Dermis microvascular lymphatic vessel endothelial cell (primary cell): Measurements from ENCODE around the gene MYADML2. TPM values are rescaled to one million over a fixed set of nuclear protein-coding genes. Genes with fewer than 3 reads are reported as not detected.
A peak's percentile ranks its signal among the peaks of the same experiment; 100 is the strongest.

ENCODE experiments used
- DNase-seq, 2 donors: peaks; one replicate each; pipeline versions ENCODE4 v3.0.0 to v3.0.0-alpha.2; 2010; ENCODE audit warnings: low read depth in 2 of 2
- total RNA-seq: library from RNA; depleted of rRNA; stranded (reverse); fragments of >200 nt; gene quantifications from 2 replicates; pipeline ENCODE4 v1.2.1, GENCODE V29; 2014

The MYADML2 gene
- total RNA-seq, 1 donor from 2014 or later, result not detected

DNA sequence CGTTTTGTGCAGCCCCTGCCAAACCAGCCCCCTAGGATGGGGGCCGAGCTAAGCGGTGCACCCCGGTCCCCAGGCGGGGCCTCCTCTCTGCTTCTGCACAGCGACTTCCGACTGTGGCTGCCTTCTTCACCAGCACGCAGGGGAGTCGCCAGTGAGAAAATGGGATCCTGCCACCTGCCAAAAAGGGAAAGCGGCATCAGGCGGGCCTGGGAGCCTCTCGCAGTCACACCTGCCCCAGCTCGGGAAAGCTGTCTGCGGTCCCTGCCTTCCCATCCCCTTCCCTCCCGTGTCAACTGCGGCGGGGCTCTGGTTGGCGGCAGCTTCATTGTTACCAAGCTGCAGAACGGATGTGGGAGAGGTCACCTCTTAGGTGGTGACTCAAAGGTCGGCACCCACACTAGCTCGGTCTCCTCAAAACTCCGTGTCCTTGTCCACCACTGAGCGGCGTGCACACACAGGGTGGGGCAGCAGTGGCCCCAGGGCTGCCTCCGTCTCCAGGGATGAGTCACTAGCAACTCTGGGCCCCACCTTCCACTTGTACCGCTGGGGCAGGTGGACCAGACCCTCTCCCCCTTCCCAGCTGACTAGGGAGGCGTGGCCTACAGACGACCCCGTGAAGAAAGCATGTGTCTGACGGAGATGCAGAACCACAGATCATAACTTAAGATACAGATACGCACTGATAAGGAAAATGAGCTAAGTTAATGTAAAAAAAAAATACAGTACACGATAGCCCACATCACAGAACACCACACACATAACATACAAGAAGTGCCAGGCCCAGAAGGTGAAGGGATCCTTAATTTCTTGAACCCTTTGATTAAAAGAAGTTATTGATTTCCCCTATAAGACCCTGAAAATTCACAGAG, 34.4 kb downstream of the MYADML2 start:
- no peak for DNase-seq

GRCh38 chr17:81911969-81912368, 35.1 kb downstream of the MYADML2 start:
- DNase-seq, result no peak

DNA sequence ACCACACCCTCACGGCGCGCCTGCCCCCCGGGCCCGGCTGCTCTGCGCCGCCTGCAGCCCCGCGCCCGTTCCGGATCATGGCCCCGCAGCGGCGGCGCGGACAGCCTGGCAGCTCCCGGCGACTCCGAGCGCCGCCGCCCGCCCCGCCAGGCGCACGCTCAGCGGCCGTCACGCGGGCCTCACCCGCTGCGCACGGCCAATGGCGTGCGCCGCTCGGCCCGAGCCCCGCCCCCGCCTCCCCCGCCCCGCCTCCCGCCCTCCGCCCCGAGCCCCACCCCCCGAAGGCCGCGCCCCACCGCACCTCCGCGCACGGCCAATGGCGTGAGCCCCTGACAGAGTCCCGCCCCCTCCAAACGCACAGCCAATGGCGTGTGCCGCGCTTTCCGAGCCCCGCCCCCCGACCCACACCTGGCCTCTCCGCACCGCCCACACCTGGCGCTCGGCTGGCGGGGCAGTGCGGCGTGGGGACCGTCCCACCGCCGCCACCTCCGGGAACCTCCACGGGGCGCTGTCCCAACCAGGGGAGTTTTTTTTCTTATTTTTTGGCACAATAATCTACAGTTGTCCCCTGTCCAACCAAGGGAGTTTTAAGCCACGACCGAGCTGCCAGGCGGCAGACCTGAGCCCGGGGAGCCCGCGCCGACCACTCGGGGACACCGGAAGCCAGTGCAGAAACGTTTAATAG, 35.6 kb downstream of the MYADML2 start, which contains the start of gene PCYT2:
Gene PCYT2 (minus strand): TSS at position 123 of the 685 bp plus-strand sequence. CDS start 44 bp downstream, at position 79.
- peak; percentile 76 to 87 for DNase-seq

- peak in 1 of 2 donors; percentile 31 for DNase-seq
Measured at GRCh38 chr17:81910840-81911276, 36.2 kb downstream of the MYADML2 start.

GRCh38 chr17:81909966-81910839, 36.8 kb downstream of the MYADML2 start:
- peak in 1 of 2 donors; percentile 33 for DNase-seq

GRCh38 chr17:81909231-81909630, 37.8 kb downstream of the MYADML2 start:
- DNase-seq, result no peak

DNA sequence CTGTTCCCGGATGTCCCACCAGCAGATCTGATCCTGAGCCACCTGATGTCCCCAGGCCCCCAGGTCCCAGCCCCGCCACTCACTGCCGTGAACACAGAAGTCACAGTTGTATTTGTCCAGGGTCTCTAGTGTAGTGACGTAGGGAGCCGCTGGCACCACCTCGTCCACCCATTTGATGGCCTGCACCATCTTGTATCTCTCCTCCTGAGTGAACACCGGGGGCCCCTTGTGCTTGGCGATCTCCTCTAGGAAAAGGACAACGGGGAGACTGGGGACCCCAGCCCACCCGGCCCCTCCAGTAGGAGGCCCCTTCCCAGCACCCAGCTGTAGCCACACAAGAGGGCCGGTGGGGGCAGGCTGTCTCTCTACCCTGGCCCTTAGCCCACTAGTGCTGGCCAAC, 38.2 kb downstream of the MYADML2 start:
- no peak for DNase-seq

GRCh38 chr17:81907219-81908145, 39.6 kb downstream of the MYADML2 start:
- no peak for DNase-seq

DNA sequence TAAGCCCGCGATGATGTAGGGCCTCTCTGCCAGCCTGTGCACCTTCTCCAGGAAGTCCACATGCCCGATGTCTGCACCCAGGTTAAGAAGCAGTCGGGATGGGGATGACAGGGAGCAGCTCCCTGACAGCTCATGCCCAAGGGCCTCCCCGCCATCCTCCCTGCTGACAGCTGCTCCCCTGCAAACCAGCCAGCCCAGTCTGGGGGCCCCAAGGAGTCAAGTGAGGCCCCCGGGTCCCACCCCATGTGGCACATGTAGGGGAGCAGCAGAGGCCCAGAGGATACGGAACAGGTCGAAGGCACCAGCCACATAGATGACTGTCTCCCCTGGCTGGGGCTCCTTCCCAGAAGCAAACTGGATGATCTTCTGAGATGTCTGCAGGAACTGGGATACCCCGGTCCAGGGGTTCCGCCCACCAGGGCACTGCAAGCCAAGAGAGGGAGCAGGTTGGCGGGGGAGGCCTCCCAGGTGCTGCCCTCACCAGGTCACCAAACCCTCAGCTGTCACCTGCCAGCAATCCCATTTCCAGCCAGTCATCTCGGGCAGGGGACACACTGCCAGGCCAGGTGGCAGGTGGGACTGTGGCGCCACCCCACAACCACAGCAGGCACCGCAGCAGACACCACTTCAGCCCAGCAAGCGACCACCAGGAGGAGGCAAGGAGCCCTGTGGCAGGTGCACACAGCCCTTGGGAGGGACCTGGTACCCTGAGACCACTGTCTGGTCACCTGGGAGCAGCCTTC, 40.4 kb downstream of the MYADML2 start:
- DNase-seq, result no peak

GRCh38 chr17:81905993-81906392, 41.0 kb downstream of the MYADML2 start:
- DNase-seq, result no peak

GRCh38 chr17:81905424-81905875, 41.6 kb downstream of the MYADML2 start:
- DNase-seq, result no peak

DNA sequence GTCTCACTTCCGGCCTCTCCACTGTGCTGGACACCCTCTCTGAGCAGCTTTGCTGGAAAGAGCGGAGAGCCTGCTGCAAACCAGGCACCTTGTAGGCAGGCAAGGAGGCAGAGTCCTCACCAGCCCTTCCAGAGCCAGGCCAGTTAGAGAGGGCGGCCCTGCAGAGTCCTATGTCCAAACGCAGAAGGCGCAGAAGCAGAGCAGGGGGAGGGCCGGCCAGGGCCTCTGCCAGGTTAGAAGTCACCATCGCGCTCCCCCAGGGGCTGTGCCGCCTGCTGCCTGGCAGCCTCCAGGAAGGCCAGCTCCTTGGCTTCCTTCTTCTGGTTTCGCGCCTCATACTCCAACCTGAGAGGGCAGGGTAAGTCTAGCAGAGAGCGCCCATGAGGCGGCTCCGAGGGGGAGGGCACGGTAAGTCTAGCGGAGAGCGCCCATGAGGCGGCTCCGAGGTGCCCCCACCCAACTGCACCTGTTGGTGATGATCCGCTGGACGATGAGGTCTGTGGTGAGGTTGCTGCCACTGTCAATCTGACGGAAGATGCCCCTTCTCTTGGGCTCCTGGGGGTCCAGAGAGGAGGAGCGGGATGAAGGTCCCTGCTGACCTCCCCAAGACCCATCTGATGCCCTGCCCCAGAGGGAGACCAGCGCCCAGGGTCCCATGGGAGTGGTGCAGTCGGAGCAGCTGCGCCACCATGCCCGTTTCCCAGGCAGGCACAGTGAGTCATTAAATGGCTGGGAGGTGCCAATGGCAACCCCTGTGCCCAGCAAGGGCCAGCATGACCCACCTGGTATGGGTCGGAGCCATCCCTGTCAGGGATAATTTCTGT, 42.2 kb downstream of the MYADML2 start:
- DNase-seq, result no peak

DNA sequence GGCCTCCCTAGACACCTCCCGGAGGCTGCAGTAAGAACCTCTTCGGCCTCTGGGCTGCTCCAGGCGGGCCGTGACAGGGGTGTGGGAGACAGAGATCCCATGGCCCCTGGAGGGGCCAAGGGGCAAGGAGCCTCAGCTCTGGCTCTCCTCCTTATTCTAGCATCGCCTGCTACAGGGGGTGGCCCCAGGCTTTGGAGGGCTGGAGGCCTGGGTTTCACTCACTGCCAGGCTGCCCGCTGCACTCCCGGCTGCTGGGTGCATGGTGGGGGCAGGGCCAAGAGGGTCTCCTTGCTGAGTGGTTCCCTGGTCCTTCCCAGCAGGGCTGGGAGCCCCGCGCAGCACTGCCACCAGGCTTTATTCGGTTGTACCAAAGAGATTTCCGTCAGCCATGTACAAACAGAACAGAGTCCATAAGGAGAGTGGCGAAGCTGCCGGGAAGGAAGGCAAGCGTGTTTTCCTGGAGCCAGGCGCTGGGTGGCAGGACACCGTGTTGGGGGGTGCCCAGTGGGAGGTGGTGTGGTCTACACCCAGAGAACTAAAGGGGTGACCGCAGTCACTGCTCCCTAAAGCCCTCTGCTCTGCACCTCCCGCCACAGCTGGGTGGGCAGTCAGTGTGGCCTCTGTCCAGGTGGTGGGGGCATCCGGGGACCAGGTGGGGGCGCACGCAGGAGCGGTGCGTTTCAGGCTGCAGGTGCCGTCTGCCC, 43.0 kb downstream of the MYADML2 start:
- DNase-seq, result no peak

DNA sequence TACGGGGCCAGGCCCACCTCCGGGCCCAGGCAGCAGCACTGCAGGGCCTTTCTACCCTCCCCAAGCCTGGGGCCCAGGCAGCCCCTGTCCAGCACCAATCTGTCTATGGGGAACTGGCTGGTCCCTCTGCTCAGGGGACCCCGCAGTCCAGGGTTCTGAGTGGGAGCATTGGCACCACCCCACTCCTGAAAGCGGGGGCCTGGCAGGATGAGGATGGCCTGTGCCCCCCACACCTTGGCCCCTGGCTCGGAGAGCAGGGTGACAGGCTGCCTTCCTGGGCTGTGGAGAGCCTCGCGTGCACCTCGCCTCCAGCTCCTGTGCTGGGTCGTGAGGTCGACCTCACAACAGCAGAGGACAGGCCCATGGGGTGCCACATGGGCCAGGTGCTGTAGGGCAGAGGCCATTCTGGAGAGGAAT, 43.6 kb downstream of the MYADML2 start:
- DNase-seq, result no peak

DNA sequence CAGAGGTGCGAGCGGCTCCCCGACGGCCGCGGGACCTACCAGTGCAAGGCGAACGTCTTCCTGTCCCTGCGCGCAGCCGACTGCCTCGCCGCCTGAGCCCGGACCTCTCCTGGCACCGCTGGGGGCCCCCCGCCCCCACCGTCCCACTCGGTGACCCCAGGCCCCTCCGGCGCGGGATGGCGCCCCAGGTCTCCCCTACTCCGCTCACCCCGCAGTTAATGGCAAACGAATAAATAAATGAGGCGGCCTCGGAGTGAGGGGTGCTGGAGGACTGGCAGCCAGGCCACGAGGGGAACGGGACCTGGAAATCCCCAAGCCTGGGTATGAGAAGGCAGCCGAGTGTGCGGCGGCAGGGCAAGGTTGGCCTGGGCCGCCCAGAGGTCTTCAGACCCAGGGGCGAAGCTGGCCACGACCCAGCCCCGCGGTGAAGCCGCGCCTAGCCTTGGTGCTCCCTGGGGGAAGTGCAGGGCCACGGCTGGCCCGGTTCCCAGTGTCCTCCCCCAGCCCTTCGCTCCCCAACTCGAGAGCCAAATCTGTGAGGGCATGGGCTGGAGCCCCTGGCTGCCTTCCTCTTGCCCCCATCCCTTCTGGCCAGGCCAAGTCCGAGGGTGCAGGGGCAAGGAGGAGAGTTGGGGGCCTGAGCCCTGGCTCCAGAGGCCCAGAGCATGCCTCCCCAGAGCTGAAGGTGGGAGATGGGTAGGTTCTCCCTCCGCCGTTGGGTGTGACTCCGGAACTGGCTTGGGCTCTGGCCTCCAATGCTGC, 44.2 kb downstream of the MYADML2 start:
- DNase-seq, result no peak

DNA sequence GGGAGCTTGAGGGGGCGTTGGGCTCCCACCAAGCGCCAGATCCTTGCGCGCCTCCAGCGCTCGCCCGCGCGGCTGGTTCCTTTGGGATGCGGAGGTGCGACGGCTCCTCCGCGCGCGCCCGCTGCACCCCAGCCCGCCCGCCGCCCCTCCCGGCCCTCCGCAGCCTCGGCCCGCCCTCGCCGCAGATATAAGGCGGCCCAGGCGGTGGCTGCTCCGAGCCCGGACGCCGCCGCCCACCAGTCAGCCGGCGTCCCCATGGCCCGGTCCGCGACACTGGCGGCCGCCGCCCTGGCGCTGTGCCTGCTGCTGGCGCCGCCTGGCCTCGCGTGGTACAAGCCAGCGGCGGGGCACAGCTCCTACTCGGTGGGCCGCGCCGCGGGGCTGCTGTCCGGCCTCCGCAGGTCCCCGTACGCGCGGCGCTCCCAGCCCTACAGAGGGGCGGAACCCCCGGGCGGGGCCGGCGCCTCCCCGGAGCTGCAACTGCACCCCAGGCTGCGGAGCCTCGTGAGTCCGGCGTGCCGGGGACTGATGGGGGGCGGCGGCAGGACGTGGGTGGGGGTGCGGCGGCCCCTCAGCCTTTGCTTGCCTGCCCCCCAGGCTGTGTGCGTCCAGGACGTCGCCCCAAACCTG, 44.9 kb downstream of the MYADML2 start, which contains the start of gene NPB:
Gene NPB (plus strand): TSS at position 216 of the 630 bp plus-strand sequence. CDS start 40 bp downstream, at position 256.
- DNase-seq, result peak in 1 of 2 donors; percentile 38
